Ectodermal cell (in vitro differentiated cells): ENCODE results near the gene AEBP2.
A peak's percentile ranks its signal among the peaks of the same experiment; 100 is the strongest.
"Not testable (repeated sequence)": the region's sequence is repeated elsewhere in the genome, so short reads cannot be mapped to it uniquely, and the experiment has no call there.

ENCODE experiments used
- H3K27ac ChIP-seq: 2 replicates; pipeline ENCODE4 v1.7.0; 2013; ENCODE audit warnings: mild to moderate bottlenecking, low read depth, low read length; ENCODE audit not compliant: insufficient read depth, poor library complexity, severe bottlenecking
- H3K27me3 ChIP-seq: 2 replicates; pipeline ENCODE4 v1.7.0; 2013; ENCODE audit warnings: mild to moderate bottlenecking, low read length; ENCODE audit not compliant: insufficient read depth, control insufficient read depth, poor library complexity, severe bottlenecking
- H3K36me3 ChIP-seq: one replicate; pipeline ENCODE4 v1.7.0; 2013; ENCODE audit warnings: low read length; ENCODE audit not compliant: control insufficient read depth, insufficient read depth
- H3K4me1 ChIP-seq: one replicate; pipeline ENCODE4 v1.7.0; 2013; ENCODE audit warnings: low read length; ENCODE audit not compliant: control insufficient read depth, insufficient read depth
- H3K4me3 ChIP-seq: 2 replicates; pipeline ENCODE4 v1.7.0; 2013; ENCODE audit warnings: low read depth, low read length, control low read depth; ENCODE audit not compliant: insufficient read depth
- H3K9me3 ChIP-seq: 2 replicates; pipeline ENCODE4 v1.7.0; 2013; ENCODE audit warnings: mild to moderate bottlenecking, low read length, moderate library complexity; ENCODE audit not compliant: control insufficient read depth
- WGBS, 2 experiments: methylation state at CpG; one replicate each; pipeline ENCODE4 v1.1.7; 2013; ENCODE audit warnings: missing lambda C conversion rate in 2 of 2; 5-methylcytosine and 5-hydroxymethylcytosine counted together

The AEBP2 gene

GRCh38 chr12:19421503-19422282 is 17.6 kb upstream of the AEBP2 start:
- H3K9me3 ChIP-seq = no peaks in the 10 kb centered on the region
- H3K27me3 ChIP-seq = no peaks in the 10 kb centered on the region
- WGBS, 2 experiments = 84 to 91% methylated on average over 5 of the region's 6 CpGs
- H3K4me3 ChIP-seq = no peak overlapping the region
- H3K27ac ChIP-seq = no peak overlapping the region
- no peaks in the 10 kb centered on the region for H3K36me3 ChIP-seq
- no peaks in the 10 kb centered on the region for H3K4me1 ChIP-seq

- peak overlapping the region; percentile 16 for H3K27ac ChIP-seq
- no peaks in the 10 kb centered on the region for H3K27me3 ChIP-seq
- 93 to 95% methylated on average over 10 to 12 of the region's 12 CpGs for WGBS, 2 experiments
- H3K36me3 ChIP-seq = no peaks in the 10 kb centered on the region
- H3K4me1 ChIP-seq = no peaks in the 10 kb centered on the region
- H3K9me3 ChIP-seq = no peaks in the 10 kb centered on the region
- no peak overlapping the region for H3K4me3 ChIP-seq
Observed at GRCh38 chr12:19423166-19423930, 15.9 kb upstream of the AEBP2 start.

GRCh38 chr12:19428246-19428645 is 11.0 kb upstream of the AEBP2 start:
- no peaks in the 10 kb centered on the region for H3K27me3 ChIP-seq
- no peaks in the 10 kb centered on the region for H3K4me1 ChIP-seq
- no peaks in the 10 kb centered on the region for H3K9me3 ChIP-seq
- no peaks in the 10 kb centered on the region for H3K36me3 ChIP-seq
- no peak overlapping the region for H3K27ac ChIP-seq
- WGBS, 2 experiments = 90 to 95% methylated on average over 5 of the region's 5 CpGs
- no peak overlapping the region for H3K4me3 ChIP-seq

GRCh38 chr12:19429491-19429890 is 9.8 kb upstream of the AEBP2 start:
- H3K4me1 ChIP-seq, H3K9me3 ChIP-seq: not testable (repeated sequence)
- 85 to 96% methylated on average over 1 of the region's 2 CpGs for WGBS, 2 experiments

GRCh38 chr12:19430988-19431387 is 8.3 kb upstream of the AEBP2 start:
- Histone ChIP-seq H3K27me3 (no peaks in the 10 kb centered on the region), H3K9me3 (no peaks in the 10 kb centered on the region), H3K27ac (no peak overlapping the region), H3K4me3 (no peak overlapping the region), H3K4me1 (no peaks in the 10 kb centered on the region), H3K36me3 (no peaks in the 10 kb centered on the region)

More at GRCh38 chr12:19429491-19429890, 9.8 kb upstream of the AEBP2 start:
- H3K27ac ChIP-seq, H3K36me3 ChIP-seq, H3K27me3 ChIP-seq, H3K4me3 ChIP-seq: not testable (repeated sequence)

- Histone ChIP-seq H3K4me3 (no peak overlapping the region), H3K4me1 (no peaks in the 10 kb centered on the region), H3K27me3 (no peaks in the 10 kb centered on the region), H3K36me3 (no peaks in the 10 kb centered on the region), H3K9me3 (no peaks in the 10 kb centered on the region), H3K27ac (peak overlapping the region; percentile 36)
- WGBS, 2 experiments = 89 to 94% methylated on average over 4 to 5 of the region's 5 CpGs
Observed at GRCh38 chr12:19431407-19432308, 7.6 kb upstream of the AEBP2 start.

GRCh38 chr12:19432309-19433170 is 6.8 kb upstream of the AEBP2 start:
- 93 to 95% methylated on average over 9 of the region's 9 CpGs for WGBS, 2 experiments
- no peaks in the 10 kb centered on the region for H3K4me1 ChIP-seq
- no peaks in the 10 kb centered on the region for H3K27me3 ChIP-seq
- no peaks in the 10 kb centered on the region for H3K9me3 ChIP-seq
- H3K27ac ChIP-seq = no peak overlapping the region
- H3K36me3 ChIP-seq = no peaks in the 10 kb centered on the region
- no peak overlapping the region for H3K4me3 ChIP-seq

GRCh38 chr12:19434538-19434937 is 4.8 kb upstream of the AEBP2 start:
- no peak overlapping the region for H3K27ac ChIP-seq
- WGBS, 2 experiments = 93 to 96% methylated on average over 3 of the region's 3 CpGs
- H3K4me3 ChIP-seq = no peak overlapping the region
- no peaks in the 10 kb centered on the region for H3K36me3 ChIP-seq
- H3K27me3 ChIP-seq = no peaks in the 10 kb centered on the region
- no peaks in the 10 kb centered on the region for H3K4me1 ChIP-seq
- H3K9me3 ChIP-seq = no peaks in the 10 kb centered on the region

- Histone ChIP-seq H3K9me3 (no peaks in the 10 kb centered on the region), H3K27me3 (no peaks in the 10 kb centered on the region), H3K36me3 (no peaks in the 10 kb centered on the region), H3K27ac (no peak overlapping the region), H3K4me1 (no peaks in the 10 kb centered on the region), H3K4me3 (no peak overlapping the region)
- WGBS, 2 experiments = 94 to 95% methylated on average over 10 of the region's 10 CpGs
Observed at GRCh38 chr12:19435831-19436497, 3.3 kb upstream of the AEBP2 start.
